NCI-H510A treated with DMSO at 0.1 percent for 48 hours (cell line): ENCODE data around the gene CYTH1.
"Not testable (repeated sequence)": the region's sequence is repeated elsewhere in the genome, so short reads cannot be mapped to it uniquely, and the experiment has no call there.

Experiments
- DNase-seq: peaks from one replicate; lab custom pipeline; 2025; lab: John Stamatoyannopoulos, UW

The CYTH1 gene

GRCh38 chr17:78788451-78788850, 6.4 kb upstream of the CYTH1 start:
- DNase-seq, result no peak

GRCh38 chr17:78787444-78787843, 5.4 kb upstream of the CYTH1 start:
- peak; percentile 21 for DNase-seq

- DNase-seq, result no peak
Measured at GRCh38 chr17:78785663-78786057, 3.6 kb upstream of the CYTH1 start.

- DNase-seq, result no peak
Measured at GRCh38 chr17:78785011-78785662, 3.1 kb upstream of the CYTH1 start.

- no peak for DNase-seq
Measured at GRCh38 chr17:78784352-78784751, 2.3 kb upstream of the CYTH1 start.

- DNase-seq, result no peak
Measured at GRCh38 chr17:78783711-78784324, 1.7 kb upstream of the CYTH1 start.

GRCh38 chr17:78781104-78781892, 775 bp downstream of the CYTH1 start:
- DNase-seq, result peak; percentile 14

GRCh38 chr17:78780335-78780734, 1.7 kb downstream of the CYTH1 start:
- no peak for DNase-seq

- peak; percentile 78 for DNase-seq
Measured at GRCh38 chr17:78779850-78780249, 2.2 kb downstream of the CYTH1 start.

- not testable (repeated sequence) for DNase-seq
Measured at GRCh38 chr17:78779286-78779651, 2.8 kb downstream of the CYTH1 start.

GRCh38 chr17:78777881-78778280, 4.2 kb downstream of the CYTH1 start:
- DNase-seq, result no peak

- no peak for DNase-seq
Measured at GRCh38 chr17:78774956-78775571, 7.0 kb downstream of the CYTH1 start.

GRCh38 chr17:78774453-78774852, 7.6 kb downstream of the CYTH1 start:
- DNase-seq, result no peak

- no peak for DNase-seq
Measured at GRCh38 chr17:78771758-78772382, 10.2 kb downstream of the CYTH1 start.

- peak; percentile 28 for DNase-seq
Measured at GRCh38 chr17:78769196-78769773, 12.8 kb downstream of the CYTH1 start.

- DNase-seq, result no peak
Measured at GRCh38 chr17:78767806-78768205, 14.3 kb downstream of the CYTH1 start.

- no peak for DNase-seq
Measured at GRCh38 chr17:78766743-78767294, 15.3 kb downstream of the CYTH1 start.

- no peak for DNase-seq
Measured at GRCh38 chr17:78766225-78766624, 15.8 kb downstream of the CYTH1 start.

- DNase-seq, result no peak
Measured at GRCh38 chr17:78765821-78766220, 16.3 kb downstream of the CYTH1 start.

GRCh38 chr17:78764871-78765270, 17.2 kb downstream of the CYTH1 start:
- DNase-seq, result no peak

GRCh38 chr17:78763561-78763960, 18.5 kb downstream of the CYTH1 start:
- DNase-seq, result no peak
